SK-N-MC (cell line): Measurements from ENCODE around the gene HPS4.

Experiments used
- EZH2 ChIP-seq: fragments of 200-600 bp; sonication (generic); IDR thresholded peaks from one replicate; pipeline ENCODE4 v1.6.1; 2017; ENCODE audit warnings: antibody characterized with exemption
- FOXP2 ChIP-seq: optimal IDR thresholded peaks from 2 replicates; pipeline ENCODE3; 2011; ENCODE audit warnings: mild to moderate bottlenecking, moderate library complexity; ENCODE audit not compliant: insufficient read depth; ENCODE audit errors: extremely low read length, control extremely low read depth
- POLR2AphosphoS5 ChIP-seq: IDR thresholded peaks from 2 replicates; pipeline ENCODE4 v1.6.1; 2012; ENCODE audit warnings: mild to moderate bottlenecking, low read depth, low read length, borderline replicate concordance

DNA sequence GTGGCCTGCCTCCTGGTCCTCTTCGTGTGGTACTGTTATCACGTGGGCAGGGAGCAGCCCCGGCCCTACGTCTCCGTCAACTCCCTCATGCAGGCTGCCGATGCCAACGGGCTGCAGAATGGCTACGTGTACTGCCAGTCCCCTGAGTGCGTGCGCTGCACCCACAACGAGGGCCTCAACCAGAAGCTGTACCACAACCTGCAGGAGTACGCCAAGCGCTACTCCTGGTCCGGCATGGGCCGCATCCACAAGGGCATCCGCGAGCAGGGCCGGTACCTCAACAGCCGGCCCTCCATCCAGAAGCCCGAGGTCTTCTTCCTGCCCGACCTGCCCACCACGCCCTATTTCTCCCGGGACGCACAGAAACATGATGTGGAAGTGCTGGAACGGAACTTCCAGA is 49.8 kb downstream of the HPS4 start:
- TF ChIP-seq POLR2AphosphoS5 (no peak), EZH2 (no peak), FOXP2 (no peak)
